Caco-2 (cell line): ENCODE results near the gene POLRMT. TPM values are rescaled to one million over a fixed set of nuclear protein-coding genes. Genes with fewer than 3 reads are reported as not detected.
A peak's percentile ranks its signal among the peaks of the same experiment; 100 is the strongest.

Experiments
- BruUV-seq: library from RNA; stranded (reverse); fragments of 400-500 nt; replicated peaks from 2 replicates; lab custom pipeline; 2021; lab: Mats Ljungman, UMichigan
- CTCF ChIA-PET: fragments of 300-600 bp; sonication (Branson Sonifier 250); formaldehyde crosslinking; loops from one replicate; lab custom pipeline; 2022; ENCODE audit warnings: antibody characterized with exemption; lab: Charles Lee
- POLR2A ChIA-PET: fragments of 300-600 bp; sonication (Branson Sonifier 250); formaldehyde crosslinking; loops from one replicate; lab custom pipeline; 2022; ENCODE audit warnings: antibody characterized with exemption; lab: Charles Lee
- DNase-seq, 2 experiments: peaks; one replicate each; pipeline versions ENCODE4 v3.0.0 to v3.0.0-alpha.2; 2020 to 2022
- H3K27me3 ChIP-seq: replicated peaks from 2 replicates; pipeline ENCODE4 v1.6.0; 2011; ENCODE audit warnings: low read length; ENCODE audit not compliant: control insufficient read depth, insufficient read depth
- H3K36me3 ChIP-seq: 2 replicates; pipeline ENCODE4 v1.5.1; 2011; ENCODE audit warnings: low read length; ENCODE audit not compliant: control insufficient read depth, insufficient read depth
- H3K4me1 ChIP-seq: fragments of 250-450 bp; sonication (Bioruptor Pico); 2 replicates; pipeline ENCODE4 v1.5.1; 2020; ENCODE audit warnings: mild to moderate bottlenecking
- H3K4me3 ChIP-seq: 2 replicates; pipeline ENCODE4 v1.5.1; 2011; ENCODE audit warnings: low read depth, mild to moderate bottlenecking, control low read depth, low read length
- H3K9me3 ChIP-seq: fragments of 250-450 bp; sonication (Bioruptor Pico); 2 replicates; pipeline ENCODE4 v1.5.1; 2020; ENCODE audit warnings: mild to moderate bottlenecking, moderate library complexity
- H3K27ac Mint-ChIP-seq: one replicate; pipeline ENCODE4 v1.8.0; 2022; ENCODE audit warnings: mixed read lengths; ENCODE audit not compliant: unreplicated experiment
- H3K27me3 Mint-ChIP-seq: one replicate; pipeline ENCODE4 v1.8.0; 2022; ENCODE audit warnings: mixed read lengths; ENCODE audit not compliant: insufficient read depth, unreplicated experiment
- H3K36me3 Mint-ChIP-seq: one replicate; pipeline ENCODE4 v1.8.0; 2022; ENCODE audit warnings: mild to moderate bottlenecking, mixed read lengths; ENCODE audit not compliant: insufficient read depth, unreplicated experiment
- H3K4me1 Mint-ChIP-seq: one replicate; pipeline ENCODE4 v1.8.0; 2022; ENCODE audit warnings: low read depth, mixed read lengths; ENCODE audit not compliant: unreplicated experiment
- H3K4me3 Mint-ChIP-seq: one replicate; pipeline ENCODE4 v1.8.0; 2022; ENCODE audit warnings: mild to moderate bottlenecking, moderate library complexity, mixed read lengths; ENCODE audit not compliant: unreplicated experiment
- H3K9me3 Mint-ChIP-seq: one replicate; pipeline ENCODE4 v1.8.0; 2022; ENCODE audit warnings: mixed read lengths; ENCODE audit not compliant: unreplicated experiment
- intact Hi-C: fragments of 100-400 bp; cut with micrococcal nuclease; formaldehyde crosslinking; loops from one replicate; pipeline ENCODE4 v1.10.0; 2022; ENCODE audit not compliant: unreplicated experiment
- total RNA-seq: library from RNA; stranded (reverse); gene quantifications from 2 replicates; pipeline ENCODE4 v1.2.3, GENCODE V29; 2022
- TF ChIP-seq, protein P1 (sequence below), 2 experiments: fragments of 200-600 bp in 1 of 2; IDR thresholded peaks; 1 replicate in 1 of 2; 2 replicates in 1 of 2; pipeline versions ENCODE4 v1.5.1 to v1.8.0; 2011 to 2022; ENCODE audit warnings: antibody characterized with exemption in 1 of 2, control low read depth in 1 of 2, inconsistent platforms in 1 of 2, low read depth in 1 of 2, low read length in 1 of 2, mild to moderate bottlenecking in 1 of 2, moderate library complexity in 1 of 2; ENCODE audit not compliant: insufficient read depth in 1 of 2, severe bottlenecking in 1 of 2, unreplicated experiment in 1 of 2

POLRMT gene
- total RNA-seq, 1 experiment from 2014 or later: 95.8 TPM

DNA sequence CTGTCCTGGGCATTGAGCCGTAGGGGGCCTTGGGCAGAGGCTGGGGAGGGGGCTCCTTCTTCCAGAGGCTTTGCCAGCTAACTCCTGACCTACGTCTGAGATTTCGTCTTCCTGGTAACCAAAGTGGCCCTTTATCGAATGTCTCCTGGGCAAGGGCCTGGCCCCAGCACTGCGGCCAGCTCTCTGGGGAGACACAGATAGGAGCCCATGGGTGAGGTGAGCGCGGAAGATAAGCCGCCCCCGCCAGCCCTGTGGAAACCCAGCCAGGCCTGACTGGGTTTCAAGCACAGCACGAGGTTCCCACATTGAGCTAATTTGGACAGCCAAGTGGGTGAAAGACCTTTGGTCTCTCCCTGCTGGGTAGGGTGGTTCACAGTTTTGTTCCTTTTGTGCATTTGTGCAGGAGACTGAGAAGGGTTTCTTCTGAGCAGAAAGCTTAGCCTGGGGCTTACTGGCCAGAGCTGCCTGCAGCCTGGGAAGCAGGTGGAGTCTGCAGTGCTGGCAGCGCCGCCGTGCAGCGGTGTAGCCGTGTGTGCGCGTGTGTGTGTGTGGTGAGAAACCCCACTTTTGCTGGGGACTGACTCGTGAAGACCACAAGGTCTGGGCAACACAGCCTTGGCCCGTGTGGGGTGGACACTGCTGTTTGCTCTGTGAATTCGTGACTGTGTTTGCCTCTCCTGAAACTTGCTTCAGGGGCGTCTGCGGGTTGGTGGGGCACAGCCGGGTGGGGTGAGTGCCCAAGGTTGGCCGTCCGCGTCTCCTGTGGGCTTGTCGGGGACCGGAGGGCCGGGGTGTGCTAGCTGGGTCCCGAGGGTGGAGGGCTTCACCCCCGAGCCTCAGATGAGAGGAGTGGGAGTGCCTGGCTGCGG is 58.4 kb downstream of the POLRMT start:
- no peak overlapping the region for H3K4me3 ChIP-seq
- DNase-seq: no peak
- intact Hi-C loops: loop anchor here (5.0 kb wide), 1 partner anchor 43 kb away; the partner anchor contains the start of gene CDC34
- no peaks in the 10 kb centered on the region for H3K9me3 ChIP-seq
- H3K36me3 ChIP-seq: no peaks in the 10 kb centered on the region; the same call in 1 of the 2 replicates
- TF ChIP-seq, protein P1, sequence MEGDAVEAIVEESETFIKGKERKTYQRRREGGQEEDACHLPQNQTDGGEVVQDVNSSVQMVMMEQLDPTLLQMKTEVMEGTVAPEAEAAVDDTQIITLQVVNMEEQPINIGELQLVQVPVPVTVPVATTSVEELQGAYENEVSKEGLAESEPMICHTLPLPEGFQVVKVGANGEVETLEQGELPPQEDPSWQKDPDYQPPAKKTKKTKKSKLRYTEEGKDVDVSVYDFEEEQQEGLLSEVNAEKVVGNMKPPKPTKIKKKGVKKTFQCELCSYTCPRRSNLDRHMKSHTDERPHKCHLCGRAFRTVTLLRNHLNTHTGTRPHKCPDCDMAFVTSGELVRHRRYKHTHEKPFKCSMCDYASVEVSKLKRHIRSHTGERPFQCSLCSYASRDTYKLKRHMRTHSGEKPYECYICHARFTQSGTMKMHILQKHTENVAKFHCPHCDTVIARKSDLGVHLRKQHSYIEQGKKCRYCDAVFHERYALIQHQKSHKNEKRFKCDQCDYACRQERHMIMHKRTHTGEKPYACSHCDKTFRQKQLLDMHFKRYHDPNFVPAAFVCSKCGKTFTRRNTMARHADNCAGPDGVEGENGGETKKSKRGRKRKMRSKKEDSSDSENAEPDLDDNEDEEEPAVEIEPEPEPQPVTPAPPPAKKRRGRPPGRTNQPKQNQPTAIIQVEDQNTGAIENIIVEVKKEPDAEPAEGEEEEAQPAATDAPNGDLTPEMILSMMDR (IDR thresholded peaks at IDR 0.05; ENCODE audit: insufficient read depth in 1 of 2, low read depth in 1 of 2, low read length in 1 of 2, severe bottlenecking in 1 of 2, unreplicated experiment in 1 of 2): no peak
- H3K9me3 Mint-ChIP-seq: no peaks in the 10 kb centered on the region
- H3K27me3 Mint-ChIP-seq: no peaks in the 10 kb centered on the region
- H3K4me1 ChIP-seq: peaks cover 18% of the 10 kb centered on the region
- H3K4me3 Mint-ChIP-seq: peak overlapping the region; percentile 53
- H3K36me3 Mint-ChIP-seq: peaks cover 65% of the 10 kb centered on the region
- ChIA-PET POLR2A (interaction anchor here (0.6 to 0.7 kb wide), 2 partner anchors 9 to 178 kb away, joined by 5 to 6 read pairs; no protein-coding TSS in a partner anchor), CTCF (interaction anchor here (0.6 kb wide), 1 partner anchor 190 kb away, joined by 3 read pairs; no protein-coding TSS in a partner anchor)
- no TSS peak for BruUV-seq
- H3K27me3 ChIP-seq: no peaks in the 10 kb centered on the region
- peak overlapping the region; percentile 61 for H3K27ac Mint-ChIP-seq
- H3K4me1 Mint-ChIP-seq: peaks cover 13% of the 10 kb centered on the region

DNA sequence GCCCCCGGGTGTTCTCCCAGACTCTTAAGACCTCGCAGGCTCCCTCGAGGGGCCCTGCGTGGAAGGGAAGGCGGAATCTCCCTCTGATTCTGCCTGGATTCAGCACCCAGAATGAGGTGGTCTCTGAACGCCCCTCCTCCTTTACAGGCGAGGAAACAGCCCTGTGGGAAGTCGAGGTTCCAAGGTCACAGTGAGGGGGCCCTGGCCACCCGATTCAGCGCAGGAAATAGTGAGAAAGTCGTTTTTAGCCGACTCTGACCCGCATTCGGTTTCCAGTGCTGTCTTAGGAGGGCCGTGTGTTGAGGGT is 59.9 kb downstream of the POLRMT start:
- Mint-ChIP-seq H3K27ac (peak overlapping the region; percentile 100), H3K9me3 (no peaks in the 10 kb centered on the region), H3K4me3 (peak overlapping the region; percentile 98), H3K27me3 (no peaks in the 10 kb centered on the region), H3K4me1 (peaks cover 13% of the 10 kb centered on the region), H3K36me3 (peaks cover 65% of the 10 kb centered on the region)
- TF ChIP-seq, protein P1 (IDR thresholded peaks at IDR 0.05; ENCODE audit: insufficient read depth in 1 of 2, low read depth in 1 of 2, low read length in 1 of 2, severe bottlenecking in 1 of 2, unreplicated experiment in 1 of 2): no peak
- Histone ChIP-seq H3K4me1 (peaks cover 19% of the 10 kb centered on the region), H3K4me3 (peak overlapping the region; percentile 50), H3K36me3 (no peaks in the 10 kb centered on the region; the same call in 1 of the 2 replicates), H3K27me3 (no peaks in the 10 kb centered on the region), H3K9me3 (no peaks in the 10 kb centered on the region)
- BruUV-seq: no TSS peak
- ChIA-PET CTCF (no interaction called here), POLR2A (no interaction called here)
- no peak for DNase-seq
- intact Hi-C loops: loop anchor here (2.0 to 5.0 kb wide), 2 partner anchors 41 to 59 kb away; partner anchors contain the start of genes CDC34 and POLRMT

DNA sequence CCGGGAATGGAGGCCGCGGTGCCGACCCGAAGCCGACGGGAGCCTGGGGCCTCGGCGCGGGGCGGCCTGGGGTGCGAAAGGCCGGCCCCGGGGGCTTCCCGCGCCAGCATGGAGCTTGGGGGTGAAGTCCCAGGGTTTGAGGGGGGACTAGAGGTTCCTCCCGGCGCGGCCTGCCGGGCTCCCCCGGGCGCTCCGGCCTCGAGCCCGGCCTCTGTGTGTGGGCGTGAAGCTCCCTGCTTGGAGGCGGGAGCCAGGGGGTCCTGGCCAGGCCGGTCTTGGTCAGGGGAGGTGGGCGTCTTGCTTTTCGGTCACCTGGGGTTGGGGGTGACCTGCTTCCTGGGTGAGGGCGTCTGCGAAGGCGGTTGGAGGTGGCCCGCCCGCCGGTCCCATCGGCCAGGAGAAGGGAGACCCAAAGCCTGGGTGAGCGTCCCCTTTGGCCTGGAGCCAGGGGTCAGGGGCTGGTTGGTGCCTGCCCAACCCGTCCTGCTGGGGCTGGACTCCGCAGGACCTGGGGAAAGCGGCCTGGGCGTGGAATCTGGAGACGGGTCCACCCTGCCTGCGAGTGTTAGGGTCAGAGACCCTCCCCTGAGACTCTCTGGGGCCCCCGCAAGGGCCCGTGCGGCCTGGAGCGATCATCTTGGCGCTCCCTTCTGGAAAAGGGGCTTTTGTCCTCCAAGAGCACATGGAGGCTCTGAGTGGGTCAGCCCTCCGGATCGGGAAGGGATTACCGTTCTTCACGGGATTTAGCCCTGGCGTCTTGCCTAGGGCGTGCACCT is 60.4 kb downstream of the POLRMT start:
- intact Hi-C loops: loop anchor here (2.0 to 5.0 kb wide), 2 partner anchors 41 to 60 kb away; partner anchors contain the start of genes CDC34 and POLRMT
- no peaks in the 10 kb centered on the region; the same call in 1 of the 2 replicates for H3K36me3 ChIP-seq
- H3K4me3 ChIP-seq: peak overlapping the region; percentile 50
- BruUV-seq: TSS peak; percentile 75
- H3K9me3 ChIP-seq: no peaks in the 10 kb centered on the region
- peak overlapping the region; percentile 98 for H3K4me3 Mint-ChIP-seq
- CTCF ChIA-PET: interaction anchor here (1.5 kb wide), 1 partner anchor 66 kb away, joined by 6 read pairs; no protein-coding TSS in a partner anchor
- POLR2A ChIA-PET: interaction anchor here (0.6 kb wide), 1 partner anchor 25 kb away, joined by 8 read pairs; no protein-coding TSS in a partner anchor
- DNase-seq: peak in 1 of 2 experiments; percentile 41
- peaks cover 19% of the 10 kb centered on the region for H3K4me1 ChIP-seq
- H3K9me3 Mint-ChIP-seq: no peaks in the 10 kb centered on the region
- H3K27me3 ChIP-seq: no peaks in the 10 kb centered on the region
- H3K4me1 Mint-ChIP-seq: peaks cover 13% of the 10 kb centered on the region
- H3K36me3 Mint-ChIP-seq: peaks cover 65% of the 10 kb centered on the region
- TF ChIP-seq, protein P1 (IDR thresholded peaks at IDR 0.05; ENCODE audit: insufficient read depth in 1 of 2, low read depth in 1 of 2, low read length in 1 of 2, severe bottlenecking in 1 of 2, unreplicated experiment in 1 of 2): no peak
- H3K27ac Mint-ChIP-seq: peak overlapping the region; percentile 100
- H3K27me3 Mint-ChIP-seq: no peaks in the 10 kb centered on the region
